ENCODE results near the gene DNAJB6. TPM values are rescaled to one million over a fixed set of nuclear protein-coding genes. Genes with fewer than 3 reads are reported as not detected.

The DNAJB6 gene
- total and polyA plus RNA-seq, 8 donors, result 48.7 to 233 (median 65.4) TPM

GRCh38 chr7:157406971-157407370 is 70.2 kb downstream of the DNAJB6 start:
- Histone ChIP-seq H3K4me1 (peaks cover 0 to 7% (median 0%) of the 10 kb centered on the region in 4 donors), H3K27ac (no peak overlapping the region), H3K36me3 (peaks cover 11 to 82% (median 74%) of the 10 kb centered on the region in 4 donors), H3K9me3 (no peaks in the 10 kb centered on the region), H3K4me3 (no peak overlapping the region), H3K27me3 (no peaks in the 10 kb centered on the region)
- DNase-seq, result no peak
- intact Hi-C loops (cut with DNase I; ENCODE audit: low total_unique reads), result no loop called here
- TF ChIP-seq CTCF (IDR thresholded peaks at IDR 0.05) (no peak), POLR2AphosphoS5 (IDR thresholded peaks at IDR 0.05) (no peak), EP300 (IDR thresholded peaks at IDR 0.05) (no peak), POLR2A (IDR thresholded peaks at IDR 0.05) (no peak)
- WGBS, 5 donors, result 91 to 98% (median 97%) methylated on average over 22 of the region's 22 CpGs

GRCh38 chr7:157407512-157408257 is 70.9 kb downstream of the DNAJB6 start:
- Histone ChIP-seq H3K27me3 (no peaks in the 10 kb centered on the region), H3K4me3 (no peak overlapping the region), H3K9me3 (no peaks in the 10 kb centered on the region), H3K4me1 (peaks cover 0 to 7% (median 0%) of the 10 kb centered on the region in 4 donors), H3K36me3 (peaks cover 9 to 82% (median 76%) of the 10 kb centered on the region in 4 donors), H3K27ac (no peak overlapping the region)
- no peak for DNase-seq
- WGBS, 5 donors, result 83 to 92% (median 88%) methylated on average over 24 to 30 of the region's 30 CpGs
- TF ChIP-seq POLR2A (IDR thresholded peaks at IDR 0.05) (no peak), EP300 (IDR thresholded peaks at IDR 0.05) (no peak), CTCF (IDR thresholded peaks at IDR 0.05) (no peak), POLR2AphosphoS5 (IDR thresholded peaks at IDR 0.05) (no peak)
- intact Hi-C loops (cut with DNase I; ENCODE audit: low total_unique reads), result no loop called here

GRCh38 chr7:157408258-157409101 is 71.7 kb downstream of the DNAJB6 start:
- H3K36me3 ChIP-seq, result peaks cover 9 to 86% (median 81%) of the 10 kb centered on the region in 4 donors
- intact Hi-C loops (cut with DNase I; ENCODE audit: low total_unique reads), result no loop called here
- H3K27ac ChIP-seq, result no peak overlapping the region
- H3K4me1 ChIP-seq, result peaks cover 0 to 7% (median 0%) of the 10 kb centered on the region in 4 donors
- WGBS, 5 donors, result 88 to 94% (median 90%) methylated on average over 28 to 29 of the region's 29 CpGs
- no peaks in the 10 kb centered on the region for H3K27me3 ChIP-seq
- no peak for DNase-seq
- H3K9me3 ChIP-seq, result no peaks in the 10 kb centered on the region
- TF ChIP-seq CTCF (IDR thresholded peaks at IDR 0.05), result no peak
- no peak for TF ChIP-seq POLR2A (IDR thresholded peaks at IDR 0.05)
- no peak for TF ChIP-seq POLR2AphosphoS5 (IDR thresholded peaks at IDR 0.05)
- H3K4me3 ChIP-seq, result no peak overlapping the region

GRCh38 chr7:157409149-157409752 is 72.4 kb downstream of the DNAJB6 start:
- intact Hi-C loops (cut with DNase I; ENCODE audit: low total_unique reads), result no loop called here
- Histone ChIP-seq H3K36me3 (peaks cover 9 to 91% (median 87%) of the 10 kb centered on the region in 4 donors), H3K4me1 (peaks cover 0 to 7% (median 0%) of the 10 kb centered on the region in 4 donors), H3K4me3 (no peak overlapping the region), H3K27me3 (no peaks in the 10 kb centered on the region), H3K9me3 (no peaks in the 10 kb centered on the region), H3K27ac (no peak overlapping the region)
- no peak for TF ChIP-seq CTCF (IDR thresholded peaks at IDR 0.05)
- TF ChIP-seq POLR2AphosphoS5 (IDR thresholded peaks at IDR 0.05), result no peak
- TF ChIP-seq EP300 (IDR thresholded peaks at IDR 0.05), result no peak
- no peak for TF ChIP-seq POLR2A (IDR thresholded peaks at IDR 0.05)
- DNase-seq, result no peak
- WGBS, 5 donors, result 91 to 96% (median 94%) methylated on average over 23 to 28 of the region's 28 CpGs

Data from stomach (tissue), 9 donors.